ENCODE data around the gene PITX1.

- TF ChIP-seq CTCF (IDR thresholded peaks at IDR 0.05 in 2 of 3, conservative IDR thresholded peaks at IDR 0.05 in 1 of 3; ENCODE audit: borderline replicate concordance in 1 of 3, insufficient read depth in 1 of 3, low read depth in 2 of 3, low read length in 2 of 3) (no peak), EZH2phosphoT487 (IDR thresholded peaks at IDR 0.05; ENCODE audit: borderline replicate concordance) (no peak), POLR2AphosphoS5 (IDR thresholded peaks at IDR 0.05; ENCODE audit: low read depth, low read length) (no peak), SRF (IDR thresholded peaks at IDR 0.05; ENCODE audit: low read depth) (no peak), MAX (IDR thresholded peaks at IDR 0.05) (no peak), POLR2A (IDR thresholded peaks at IDR 0.05; ENCODE audit: borderline replicate concordance, extremely low read depth, insufficient read depth, insufficient read length) (no peak), RAD21 (IDR thresholded peaks at IDR 0.05; ENCODE audit: low read depth) (no peak), CEBPB (IDR thresholded peaks at IDR 0.05; ENCODE audit: low read depth) (no peak), JUND (IDR thresholded peaks at IDR 0.05) (no peak), REST (IDR thresholded peaks at IDR 0.05; ENCODE audit: low read depth) (no peak), TCF7L2 (IDR thresholded peaks at IDR 0.05; ENCODE audit: borderline replicate concordance, extremely low read depth, insufficient read depth, insufficient read length) (no peak), ZNF274 (IDR thresholded peaks at IDR 0.05; ENCODE audit: low read depth, low read length) (no peak)
Observed at GRCh38 chr5:135071311-135071710, 37.3 kb upstream of the PITX1 start.
